ENCODE data around the gene TOP1.
"Not testable (repeated sequence)": the region's sequence is repeated elsewhere in the genome, so short reads cannot be mapped to it uniquely, and the experiment has no call there.

Gene TOP1

DNA sequence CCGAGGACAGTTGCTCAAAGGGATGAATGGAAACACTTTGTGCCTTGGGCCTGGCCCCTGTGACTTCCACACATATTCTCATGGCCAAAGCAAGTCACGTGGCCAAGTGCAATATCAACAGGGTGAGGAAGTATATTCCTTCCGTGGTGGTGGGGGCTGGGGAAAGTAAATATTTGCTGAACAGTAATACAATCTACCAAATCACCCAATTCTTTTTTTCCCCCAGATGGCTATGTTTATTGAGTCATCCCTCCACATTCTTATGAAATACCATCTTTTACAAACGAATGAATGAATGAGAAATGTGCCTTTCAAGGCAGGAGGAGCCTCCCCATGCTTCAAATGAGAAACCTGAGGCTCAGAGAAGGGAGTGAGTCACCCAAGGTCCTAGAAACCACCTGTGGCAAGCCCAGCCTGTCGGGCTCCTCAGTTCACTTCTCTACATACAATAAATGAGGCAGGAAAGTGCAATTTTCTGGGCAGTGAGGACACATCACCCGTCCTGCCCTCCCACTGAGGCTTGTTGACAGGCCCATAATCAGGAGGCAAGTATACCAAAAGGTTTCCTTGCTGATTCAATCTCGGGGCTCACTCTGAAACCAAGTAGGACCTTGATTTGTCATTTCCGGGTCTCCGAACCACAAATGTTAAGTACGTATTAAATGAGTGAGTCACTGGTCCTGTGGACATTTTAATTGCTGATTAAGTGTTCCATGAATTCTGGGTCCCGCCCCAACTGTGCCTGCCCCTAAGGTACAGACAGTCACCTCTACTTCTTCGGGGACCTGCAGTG, 25.3 kb upstream of the TOP1 start:
- DNase-seq: peak in 6 of 56 donors; percentile 2 to 37 (median 9)

DNA sequence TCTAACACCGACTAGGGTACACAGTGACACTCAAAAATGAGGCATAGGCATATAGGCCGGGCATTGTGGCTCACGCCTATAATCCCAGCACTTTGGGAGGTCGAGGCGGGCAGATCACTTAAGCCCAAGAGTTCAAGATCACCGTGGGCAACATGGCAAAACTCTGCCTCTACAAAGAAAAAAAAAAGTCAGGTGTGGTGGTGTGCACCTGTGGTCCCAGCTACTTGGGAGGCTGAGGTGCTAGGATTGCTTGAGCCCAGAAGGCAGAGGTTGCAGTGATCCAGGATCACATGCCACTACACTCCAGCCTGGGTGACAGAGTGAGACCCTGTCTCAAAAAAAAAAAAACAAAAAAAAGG, 24.7 kb upstream of the TOP1 start:
- DNase-seq: not testable (repeated sequence)

DNA sequence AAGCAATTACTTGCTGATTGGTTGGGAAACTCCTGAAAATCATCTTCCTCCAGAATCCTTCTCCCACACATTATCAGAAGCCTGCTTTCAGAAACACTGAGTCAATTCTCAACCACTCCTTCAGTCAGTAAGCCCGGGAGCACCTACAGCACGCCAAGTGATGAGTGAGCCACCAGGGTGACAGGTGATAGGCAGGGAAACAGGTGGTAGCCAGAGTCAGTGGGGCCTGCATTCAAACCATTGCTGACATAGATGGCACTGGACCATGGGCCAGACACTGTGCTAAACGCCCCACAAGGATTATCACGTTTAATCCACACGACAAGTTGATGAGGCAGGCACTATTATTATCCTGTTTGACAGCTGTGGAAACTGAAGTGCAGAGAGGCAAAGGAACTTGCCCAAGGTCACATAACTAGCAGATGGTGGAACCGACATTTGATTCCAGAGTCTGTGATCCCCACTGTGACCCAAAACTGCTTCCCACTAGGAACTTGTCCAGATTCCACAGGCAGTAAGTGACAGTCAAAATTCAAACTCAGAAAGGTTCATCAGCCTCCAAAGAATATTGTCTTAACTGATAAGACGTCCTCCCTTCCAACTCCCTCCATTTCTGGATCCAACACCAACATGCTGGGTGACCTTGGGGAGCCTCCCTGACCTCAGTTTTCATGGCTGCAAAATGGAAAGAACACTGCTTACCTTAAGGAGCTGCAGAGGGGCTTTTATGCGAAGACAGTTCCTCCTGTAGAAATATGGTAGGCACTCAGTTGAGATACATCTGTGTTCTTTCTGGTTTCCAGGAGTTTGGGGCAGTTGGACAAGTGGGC, 23.9 kb upstream of the TOP1 start:
- DNase-seq: peak in 1 of 56 donors; percentile 1

DNA sequence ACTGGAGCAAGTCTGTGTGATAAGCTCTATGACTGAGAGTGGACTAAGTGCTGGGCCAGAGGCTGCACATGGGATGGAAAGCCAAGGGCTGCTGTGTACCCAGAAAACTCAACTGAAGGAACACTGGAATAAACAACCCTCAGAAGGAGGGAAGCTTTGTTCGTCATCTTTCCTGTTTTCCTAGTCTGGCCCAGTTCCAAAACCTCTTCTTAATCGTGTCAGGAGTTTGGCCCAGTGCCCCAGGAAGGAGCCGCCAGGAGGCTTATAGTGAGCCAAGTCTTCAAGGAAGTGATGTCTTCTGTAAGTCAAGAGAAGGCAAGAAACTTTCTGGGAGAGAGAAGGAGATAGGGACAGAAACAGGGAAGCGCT, 23.3 kb upstream of the TOP1 start:
- peak in 11 of 56 donors; percentile 1 to 23 (median 7) for DNase-seq

DNA sequence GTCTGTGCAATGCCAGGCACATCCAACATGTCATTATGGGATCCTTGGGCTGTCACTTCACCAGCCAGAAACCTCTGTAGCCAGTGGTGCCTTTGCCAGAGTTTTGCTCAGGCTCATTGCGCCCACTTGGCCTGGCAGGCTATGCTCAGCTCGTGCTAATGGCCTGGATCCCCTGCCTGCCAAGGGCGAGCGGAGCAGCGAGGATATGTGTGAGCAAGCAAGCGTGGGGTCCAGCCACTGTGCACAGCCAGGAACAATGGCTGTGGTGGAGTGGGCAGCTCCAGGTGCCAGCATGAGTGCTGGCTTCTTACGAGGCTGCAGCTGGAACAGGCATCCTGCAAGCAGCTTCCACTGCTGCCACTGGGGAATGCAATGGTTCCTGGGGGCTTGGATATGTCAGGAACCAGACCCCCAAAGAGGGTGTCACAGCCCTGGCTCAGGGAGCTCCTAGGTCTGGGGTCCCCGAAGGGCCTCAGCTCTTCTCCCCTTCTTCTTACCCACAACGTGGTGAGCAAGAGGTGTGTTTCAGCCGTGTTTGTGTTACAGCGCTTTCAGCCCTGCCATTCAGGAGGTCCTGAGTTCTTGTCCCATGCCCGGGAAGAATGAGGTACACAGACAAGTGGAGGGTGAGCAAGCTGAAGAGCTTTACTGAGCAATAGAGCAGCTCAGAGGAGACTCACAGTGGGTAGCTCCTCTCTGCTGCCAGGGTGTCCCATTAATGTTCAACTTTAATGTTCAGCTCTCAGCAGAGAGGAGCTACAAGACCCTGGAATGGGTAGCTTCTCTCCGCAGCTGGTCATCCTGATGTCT, 22.3 kb upstream of the TOP1 start:
- DNase-seq: no peak

- no peak for DNase-seq
Measured at GRCh38 chr20:41006936-41007474, 21.6 kb upstream of the TOP1 start.

GRCh38 chr20:41007481-41007880, 21.1 kb upstream of the TOP1 start:
- DNase-seq: no peak

DNA sequence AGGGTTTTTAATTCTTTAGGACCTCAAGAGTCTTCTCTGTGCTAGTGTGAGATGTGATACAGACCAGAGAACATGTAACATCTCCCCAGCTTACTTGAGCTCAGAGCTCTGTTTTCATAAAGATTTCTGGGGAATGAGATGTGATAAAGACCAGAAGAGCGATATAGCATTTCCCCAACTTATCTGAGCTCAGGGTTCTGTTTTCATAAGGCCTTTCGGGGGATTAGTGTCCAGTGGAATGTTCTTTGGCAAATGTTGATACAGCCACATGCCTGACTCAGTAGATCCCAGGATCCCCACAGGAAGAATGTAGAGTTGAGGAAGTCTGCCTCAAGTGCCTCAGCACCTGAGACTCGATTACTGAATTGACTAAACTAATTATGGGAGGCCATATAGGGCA, 18.7 kb upstream of the TOP1 start:
- no peak for DNase-seq

GRCh38 chr20:41011551-41012067, 17.0 kb upstream of the TOP1 start:
- peak in 1 of 56 donors; percentile 9 for DNase-seq

DNA sequence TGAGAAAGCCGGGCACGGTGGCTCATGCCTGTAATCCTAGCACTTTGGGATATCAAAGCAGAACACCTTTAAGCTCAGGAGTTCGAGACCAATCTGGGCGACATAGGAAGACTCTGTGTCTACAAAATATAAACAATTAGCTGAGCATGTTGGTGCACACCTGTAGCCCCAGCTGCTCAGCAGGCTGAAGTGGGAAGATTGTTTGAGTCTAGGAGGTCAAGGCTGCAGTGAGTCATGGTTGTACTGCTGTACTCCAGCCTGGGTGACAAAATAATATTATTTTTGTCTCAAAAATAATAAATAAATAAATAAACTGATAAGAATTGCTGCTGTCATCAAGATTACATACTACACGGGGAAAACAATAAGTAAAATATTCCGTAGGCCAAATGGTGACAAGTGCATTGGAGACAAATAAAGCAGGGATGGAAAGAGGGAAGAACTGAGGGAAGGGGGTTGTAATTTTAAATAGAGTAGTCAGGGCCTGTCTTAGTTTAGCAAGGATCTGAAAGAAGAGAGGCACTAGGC, 14.0 kb upstream of the TOP1 start:
- no peak for DNase-seq

GRCh38 chr20:41017448-41018042, 11.1 kb upstream of the TOP1 start:
- no peak for DNase-seq

- DNase-seq: no peak
Measured at GRCh38 chr20:41018153-41018552, 10.5 kb upstream of the TOP1 start.

- DNase-seq: no peak
Measured at GRCh38 chr20:41023549-41023948, 5.1 kb upstream of the TOP1 start.

- DNase-seq: no peak
Measured at GRCh38 chr20:41027366-41027765, 1.3 kb upstream of the TOP1 start.

DNA sequence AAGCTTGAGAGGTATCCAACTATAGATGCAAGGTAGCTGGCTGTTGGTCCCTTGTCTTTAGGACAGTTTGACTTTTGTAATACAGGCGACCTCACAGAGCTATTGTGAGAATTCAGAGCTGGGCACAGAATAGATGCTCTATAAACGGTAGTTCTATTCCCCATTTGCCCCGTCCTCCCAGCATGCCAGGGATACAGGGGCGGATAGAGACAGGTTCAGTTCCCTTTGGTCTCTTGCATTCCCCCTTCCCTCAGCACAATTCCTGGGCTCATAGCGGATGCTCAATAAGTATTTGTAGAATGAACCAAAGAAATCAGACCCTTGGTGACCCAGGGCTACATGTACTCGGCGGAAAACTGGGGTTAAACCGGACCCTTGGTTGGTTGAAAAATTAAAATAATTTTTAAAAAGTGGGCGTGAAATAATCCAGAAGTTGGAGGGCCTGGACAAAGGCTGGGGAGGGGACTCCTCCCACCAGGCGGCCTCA, 707 bp upstream of the TOP1 start:
- no peak for DNase-seq

GRCh38 chr20:41029150-41029901, 704 bp downstream of the TOP1 start:
- peak in 29 of 56 donors; percentile 6 to 70 (median 23) for DNase-seq

DNA sequence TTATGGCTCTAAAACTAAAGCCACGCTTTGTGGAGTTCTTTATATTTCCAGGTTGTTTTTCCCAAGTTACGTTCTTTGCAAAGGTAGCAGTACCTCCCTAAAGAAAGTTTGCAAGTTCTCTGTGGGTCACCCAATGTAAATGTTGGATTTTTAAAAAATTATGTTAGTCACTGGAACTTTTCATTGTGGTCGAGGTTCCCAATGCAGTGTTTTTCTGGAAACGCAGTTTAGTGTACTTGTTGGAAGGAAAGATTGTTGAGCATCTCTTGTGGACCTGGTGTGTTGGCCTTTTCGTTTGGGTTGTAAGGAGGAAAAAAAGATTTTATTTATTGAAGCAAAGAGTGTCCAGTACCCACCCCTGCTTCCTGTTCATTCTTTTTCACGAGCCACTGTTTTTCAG, 1.4 kb downstream of the TOP1 start:
- no peak for DNase-seq

GRCh38 chr20:41030531-41031242, 2.1 kb downstream of the TOP1 start:
- no peak for DNase-seq

DNA sequence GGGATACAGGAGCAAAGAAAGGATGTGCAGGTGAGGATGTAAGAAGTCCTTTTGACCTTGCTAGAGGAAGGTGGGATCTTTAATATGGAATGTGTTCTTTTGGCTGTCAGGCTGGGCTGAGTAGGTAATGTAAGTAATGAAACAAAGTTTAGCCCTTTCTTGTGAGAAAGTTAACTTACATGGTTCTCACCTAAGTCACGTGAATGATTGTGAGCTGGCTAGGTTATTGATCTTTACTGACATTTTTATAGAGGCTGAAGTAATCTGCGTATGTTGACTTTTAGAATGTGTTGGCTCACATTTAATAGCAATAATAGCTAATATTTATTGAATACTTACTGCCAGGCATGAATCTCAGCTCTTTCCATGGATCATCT, 2.6 kb downstream of the TOP1 start:
- no peak for DNase-seq
